Fibroblast of the aortic adventitia (primary cell): ENCODE data around the gene CTSK. TPM values are rescaled to one million over a fixed set of nuclear protein-coding genes. Genes with fewer than 3 reads are reported as not detected.
"Not testable (repeated sequence)": the region's sequence is repeated elsewhere in the genome, so short reads cannot be mapped to it uniquely, and the experiment has no call there.

Experiments
- DNase-seq: peaks from one replicate; pipeline ENCODE4 v3.0.0-alpha.2; 2010; ENCODE audit warnings: low read depth
- H3K4me3 ChIP-seq: 2 replicates; pipeline ENCODE4 v1.5.1; 2011; ENCODE audit warnings: low read depth, mild to moderate bottlenecking, control low read depth, low read length, moderate library complexity
- CTCF ChIP-seq: IDR thresholded peaks from 2 replicates; pipeline ENCODE4 v1.5.1; 2011; ENCODE audit warnings: mild to moderate bottlenecking, low read length, control low read depth, inconsistent platforms; ENCODE audit not compliant: insufficient read depth
- total RNA-seq: library from RNA; depleted of rRNA; stranded (reverse); fragments of >200 nt; gene quantifications from 2 replicates; pipeline ENCODE4 v1.2.3, GENCODE V29; 2012; ENCODE audit warnings: low replicate concordance

Gene CTSK
- total RNA-seq, 1 donor = 547 TPM

GRCh38 chr1:150775276-150775675, 32.8 kb downstream of the CTSK start:
- H3K4me3 ChIP-seq = no peak overlapping the region
- TF ChIP-seq CTCF = no peak
- DNase-seq = no peak

GRCh38 chr1:150772326-150772725, 35.7 kb downstream of the CTSK start:
- no peak overlapping the region for H3K4me3 ChIP-seq
- no peak for TF ChIP-seq CTCF
- no peak for DNase-seq

- not testable (repeated sequence) for H3K4me3 ChIP-seq, DNase-seq
Observed at GRCh38 chr1:150767704-150768103, 40.4 kb downstream of the CTSK start.

- not testable (repeated sequence) for DNase-seq, H3K4me3 ChIP-seq
Observed at GRCh38 chr1:150765977-150766301, 42.1 kb downstream of the CTSK start.

- DNase-seq = peak; percentile 57
- H3K4me3 ChIP-seq = peak within 1 kb of the TSS; percentile 15
- no peak for TF ChIP-seq CTCF
Observed at GRCh38 chr1:150765296-150765976, 42.6 kb downstream of the CTSK start, which contains the start of gene CTSS. TSS of gene CTSS (minus strand) at chr1:150765778. CDS start at chr1:150764763, 1,015 bp downstream.

GRCh38 chr1:150764617-150765101, 43.4 kb downstream of the CTSK start:
- no peak for TF ChIP-seq CTCF
- no peak overlapping the region for H3K4me3 ChIP-seq
- DNase-seq = peak; percentile 96

- no peak for DNase-seq
- H3K4me3 ChIP-seq = no peak overlapping the region
- no peak for TF ChIP-seq CTCF
Observed at GRCh38 chr1:150763018-150763417, 45.0 kb downstream of the CTSK start.

GRCh38 chr1:150762552-150762951, 45.5 kb downstream of the CTSK start:
- no peak for DNase-seq
- no peak for TF ChIP-seq CTCF

More at GRCh38 chr1:150762552-150762951, 45.5 kb downstream of the CTSK start:
- no peak overlapping the region for H3K4me3 ChIP-seq
